HG03097 (cell line): ENCODE results near the gene GYPC.
"Not testable (repeated sequence)": the region's sequence is repeated elsewhere in the genome, so short reads cannot be mapped to it uniquely, and the experiment has no call there.

Source experiments
- ATAC-seq: cut with Tn5 transposase; IDR thresholded peaks from one replicate; pipeline ENCODE4 v1.9.1; 2021; ENCODE audit not compliant: unreplicated experiment, low FRiP score

Gene GYPC, protein sequence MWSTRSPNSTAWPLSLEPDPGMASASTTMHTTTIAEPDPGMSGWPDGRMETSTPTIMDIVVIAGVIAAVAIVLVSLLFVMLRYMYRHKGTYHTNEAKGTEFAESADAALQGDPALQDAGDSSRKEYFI

DNA sequence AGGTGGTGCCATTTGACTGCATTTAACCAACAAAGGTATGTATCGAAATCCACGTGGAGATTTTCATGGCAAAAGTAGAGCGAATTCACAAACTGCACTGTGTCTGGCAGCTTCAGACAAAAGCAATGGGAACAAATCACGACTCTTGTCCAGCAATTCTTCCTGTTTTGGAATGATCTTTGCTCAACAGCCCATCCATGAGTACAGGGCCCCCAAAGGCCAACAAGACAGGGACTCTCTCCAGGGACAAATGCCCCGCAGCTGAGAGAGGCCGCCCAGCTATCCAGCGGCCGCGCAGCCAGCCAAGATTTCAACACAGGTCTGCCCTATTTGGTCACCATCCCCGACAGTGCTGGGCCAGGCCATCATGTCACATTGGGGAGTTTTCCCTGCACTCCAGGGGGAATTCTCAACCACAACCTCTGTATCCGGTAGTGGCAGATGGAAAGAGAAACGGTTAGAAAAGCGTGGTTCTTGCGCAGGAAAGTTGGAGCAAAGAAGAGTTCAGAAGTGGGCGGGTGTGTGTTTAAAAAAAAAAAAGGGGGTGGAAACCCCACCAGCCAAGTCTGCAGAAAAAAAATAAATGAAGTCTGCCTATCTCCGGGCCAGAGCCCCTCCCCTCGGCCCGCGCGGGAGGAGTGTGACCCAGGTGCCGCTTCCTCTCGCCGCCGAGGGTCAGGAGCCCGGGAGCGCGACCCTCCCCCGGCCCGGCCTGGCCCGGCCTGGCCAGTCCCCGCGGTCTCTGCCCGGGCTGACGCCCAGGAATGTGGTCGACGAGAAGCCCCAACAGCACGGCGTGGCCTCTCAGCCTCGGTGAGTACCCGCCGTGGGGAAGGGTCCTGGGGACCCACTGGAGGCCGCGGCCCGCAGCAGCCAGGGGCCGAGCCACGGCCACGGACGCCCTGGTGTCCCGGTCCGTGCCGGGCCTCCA lies at the start of gene GYPC:
Gene GYPC (plus strand): TSS at position 659 of the 931 bp plus-strand sequence. CDS start 106 bp downstream, at position 765.
- peak; percentile 30 for ATAC-seq

DNA sequence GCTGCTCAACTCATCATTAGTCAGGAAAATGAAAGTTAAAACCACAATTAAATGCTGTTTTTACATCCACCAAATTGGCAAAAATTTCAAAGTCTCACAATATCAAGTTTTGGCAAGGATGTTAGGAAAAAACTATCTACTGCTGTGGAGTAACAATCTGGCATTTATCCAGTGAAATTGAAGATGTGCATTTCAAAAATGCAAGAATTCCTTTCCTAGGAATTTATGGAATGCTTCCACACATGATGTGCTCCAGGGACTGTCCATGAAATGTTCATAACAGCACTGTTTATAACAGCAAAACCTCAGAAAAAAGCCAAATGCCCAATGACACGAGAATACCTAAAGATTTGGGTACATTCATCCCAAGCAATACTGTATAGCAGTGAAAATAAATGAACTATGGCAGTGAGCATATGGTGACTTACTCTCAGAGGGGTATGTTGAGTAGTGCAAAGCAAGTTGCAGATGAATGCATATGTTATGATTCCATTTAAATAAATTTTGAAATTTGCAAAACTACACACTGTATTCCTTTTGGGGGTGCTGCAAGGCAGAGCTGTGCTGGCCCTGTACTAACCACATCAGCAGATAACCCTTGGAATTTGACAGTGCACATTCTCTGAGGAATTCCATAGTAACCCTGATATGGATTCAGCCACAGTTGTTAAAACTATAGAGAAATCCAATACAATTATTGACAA lies 41.3 kb upstream of the GYPC start:
- no peak for ATAC-seq

DNA sequence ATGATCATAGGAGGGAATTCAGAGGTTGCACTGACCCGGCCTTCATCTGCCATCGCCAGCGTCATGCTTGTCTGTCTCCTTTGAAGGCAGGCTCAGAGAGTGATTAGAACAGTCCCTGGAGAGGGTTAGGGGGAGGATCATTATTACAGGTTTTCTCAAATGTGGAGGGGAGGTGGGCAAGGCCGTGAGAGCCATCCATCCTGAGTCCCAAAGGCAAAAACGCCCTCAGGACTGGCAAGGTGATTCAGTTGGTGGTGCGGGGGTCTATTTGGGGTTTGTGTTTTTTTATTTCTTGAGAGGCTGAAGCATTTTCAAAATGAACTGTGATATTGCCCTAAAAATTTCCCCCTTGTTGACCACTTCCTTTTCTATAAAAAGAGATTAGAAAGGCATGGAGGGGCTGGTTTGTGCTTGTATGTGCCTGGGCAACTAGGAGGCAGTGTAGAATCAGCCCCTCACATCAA lies 39.3 kb upstream of the GYPC start:
- no peak for ATAC-seq

DNA sequence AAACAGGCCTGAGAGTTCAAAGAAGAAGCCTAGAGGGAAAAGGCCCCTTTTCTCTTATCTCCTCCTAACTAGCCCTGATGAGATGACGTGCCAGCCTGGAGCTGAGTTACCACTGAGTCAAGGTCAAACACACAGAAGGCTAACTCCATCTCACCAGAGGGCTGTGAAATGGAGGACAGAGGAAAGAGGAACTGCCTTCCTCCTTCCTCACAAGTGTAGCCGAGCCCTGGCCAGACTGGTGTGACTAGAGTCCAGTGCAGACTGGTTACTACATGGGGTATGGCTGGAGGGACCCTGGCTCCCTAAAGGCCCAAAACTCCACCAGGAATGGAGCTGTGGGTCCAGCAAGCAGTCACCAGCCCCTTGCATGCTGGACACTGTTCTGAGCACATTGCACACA lies 35.7 kb upstream of the GYPC start:
- ATAC-seq = no peak

DNA sequence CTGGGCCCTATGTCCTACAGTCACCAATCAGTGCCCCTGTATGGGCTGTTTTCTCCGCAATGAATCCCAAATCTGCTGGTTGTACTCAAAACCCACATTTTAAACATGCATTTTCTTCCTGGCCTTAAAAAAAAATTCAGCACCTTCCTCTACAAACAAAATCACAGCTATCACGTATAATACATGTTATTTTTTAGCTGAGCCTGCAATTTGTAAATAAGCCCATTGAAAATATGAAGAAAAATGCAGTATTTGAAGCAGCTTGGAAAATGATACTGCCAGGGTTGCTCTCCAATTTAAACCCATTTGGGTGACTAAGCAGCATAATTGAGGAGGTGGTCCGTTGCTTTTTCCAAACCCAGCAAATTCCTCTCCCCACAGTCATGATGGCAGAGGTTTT lies 33.0 kb upstream of the GYPC start:
- no peak for ATAC-seq

DNA sequence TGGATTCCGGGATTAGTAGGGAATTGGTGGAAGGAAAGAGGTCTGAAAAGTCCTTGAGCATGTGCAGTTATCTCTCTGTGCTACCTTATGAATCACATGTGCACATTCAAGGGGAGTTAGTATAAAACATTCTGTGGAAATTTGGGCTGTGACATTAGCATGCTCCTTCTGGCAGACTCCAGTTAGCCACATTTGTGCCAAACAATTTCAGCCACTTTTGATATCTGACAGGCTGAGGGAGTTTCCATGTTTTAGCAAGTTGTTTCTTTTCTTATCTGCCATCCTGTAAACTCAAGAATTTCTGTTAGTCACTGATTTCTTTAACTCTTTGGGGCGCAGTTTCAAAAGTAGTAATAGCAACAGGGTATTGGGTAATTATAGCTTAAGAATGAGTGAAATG lies 28.3 kb upstream of the GYPC start:
- no peak for ATAC-seq

DNA sequence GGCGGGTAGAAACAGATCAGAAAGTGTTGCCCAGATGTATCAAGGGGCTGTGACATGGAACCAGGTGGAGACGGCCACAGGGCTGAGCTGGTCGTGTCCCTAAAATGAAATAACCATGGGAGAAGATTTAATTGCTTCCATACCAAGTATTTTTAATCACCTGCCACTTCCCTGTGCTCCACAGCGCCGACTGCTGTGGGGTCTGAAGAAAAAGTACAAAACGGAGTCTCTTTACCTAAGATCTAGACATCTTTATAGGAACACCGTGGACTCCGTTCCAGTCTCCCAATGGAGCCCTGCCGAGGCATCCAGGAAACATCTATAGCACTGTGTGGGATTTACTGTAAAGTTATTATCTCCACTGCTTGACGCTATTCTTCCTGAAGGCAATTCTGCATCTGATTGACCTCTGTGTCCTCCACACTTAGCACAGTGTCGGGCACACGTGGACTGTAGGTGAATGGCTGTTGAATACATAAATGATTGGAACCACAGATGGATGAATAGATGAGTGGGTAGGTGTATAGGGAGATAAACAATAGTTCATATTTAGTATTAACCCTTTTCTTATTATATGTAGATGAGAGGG lies 21.6 kb upstream of the GYPC start:
- no peak for ATAC-seq

DNA sequence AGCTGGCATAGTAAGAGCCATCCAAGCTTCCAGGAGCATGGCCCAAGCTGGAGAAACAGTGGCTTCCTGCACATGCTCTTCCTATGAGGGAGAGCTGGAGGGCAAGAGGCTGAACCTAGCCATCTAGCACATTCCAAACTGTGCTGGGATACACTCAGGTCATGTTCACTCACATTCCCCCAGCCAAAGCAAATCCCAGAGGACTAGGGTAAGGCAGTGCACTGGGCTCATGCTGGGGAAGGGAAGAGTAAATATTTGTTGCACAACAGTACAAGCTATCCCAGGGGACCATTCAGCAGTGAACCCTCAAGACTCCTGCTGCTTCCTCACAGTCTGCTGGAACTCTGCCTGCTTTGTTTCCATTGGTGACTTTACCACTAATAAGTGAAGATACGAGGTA lies 20.7 kb upstream of the GYPC start:
- ATAC-seq = no peak

DNA sequence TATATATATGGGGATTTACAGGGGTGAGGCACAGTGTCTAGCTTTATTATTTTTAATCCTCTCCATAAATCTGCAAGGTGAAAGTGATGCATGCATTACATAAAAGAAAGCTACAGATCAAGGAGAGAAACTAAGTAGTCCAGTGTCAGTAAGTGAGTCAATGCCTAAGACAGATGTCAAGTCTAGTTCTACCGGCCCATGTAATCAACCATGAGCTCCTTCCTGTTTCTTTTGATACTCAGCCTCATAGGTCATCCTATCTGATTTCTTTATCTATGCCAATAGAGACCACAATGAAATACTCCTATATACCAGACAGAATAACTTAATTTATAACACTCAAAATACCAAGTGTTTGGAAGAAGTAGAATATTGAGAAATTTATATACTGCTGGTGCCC lies 20.2 kb upstream of the GYPC start:
- no peak for ATAC-seq

DNA sequence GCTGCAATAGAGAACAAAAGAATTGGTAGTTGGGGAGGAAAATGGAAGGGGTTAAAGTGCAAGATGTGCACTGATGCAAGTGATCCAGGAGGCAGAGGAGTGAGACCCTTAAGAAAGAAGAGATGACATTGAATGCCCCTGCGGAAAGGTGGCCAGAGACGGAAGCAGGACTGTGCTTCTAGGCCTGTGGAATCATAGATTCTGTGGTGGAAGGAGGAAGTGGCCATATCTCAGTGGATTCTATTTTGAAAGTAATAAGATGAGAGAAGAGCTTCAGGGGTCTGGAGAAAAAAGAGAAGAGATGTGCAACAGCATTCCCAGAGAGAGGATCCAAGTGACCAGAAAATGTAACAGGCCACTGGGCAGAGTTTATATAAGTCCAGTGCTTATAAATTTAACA lies 18.6 kb upstream of the GYPC start:
- ATAC-seq = no peak

DNA sequence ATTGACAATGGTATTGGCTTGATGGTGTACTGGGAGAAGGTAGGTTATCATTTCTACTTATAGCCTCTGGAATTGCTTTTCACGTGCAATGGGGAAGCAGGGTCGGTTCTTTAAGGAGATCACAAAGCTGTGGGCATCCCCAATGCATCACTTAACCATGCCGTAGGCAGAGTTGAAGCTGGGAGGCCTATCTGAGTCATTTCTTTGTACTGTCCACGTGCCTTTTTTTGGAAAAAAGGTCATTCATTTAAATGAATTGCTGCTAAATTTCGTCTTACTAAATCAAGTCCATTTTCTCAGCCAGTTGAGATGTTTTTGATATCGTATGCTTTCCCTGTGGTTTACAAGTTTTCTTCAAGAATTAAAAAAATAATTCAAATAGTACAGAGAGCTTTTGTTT lies 17.2 kb upstream of the GYPC start:
- ATAC-seq = no peak

DNA sequence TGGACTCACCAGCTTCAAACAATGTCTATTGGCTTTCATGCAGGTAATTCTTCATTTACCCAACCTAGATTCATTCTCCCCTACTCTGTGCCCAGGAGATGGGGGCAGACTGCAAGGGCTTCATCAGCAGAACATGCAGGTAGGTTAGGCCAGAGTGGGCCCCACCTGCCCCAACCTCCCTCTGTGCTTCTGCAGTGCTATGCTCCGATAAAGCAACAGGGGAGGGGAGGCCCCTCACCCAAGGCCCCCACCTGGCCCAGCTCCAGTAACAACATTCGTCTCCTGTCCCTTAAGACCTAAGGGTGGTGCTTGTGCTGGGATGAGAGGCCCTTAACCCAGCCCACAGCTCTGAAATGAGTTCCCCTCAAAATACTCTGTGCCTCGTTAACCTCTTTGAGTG lies 16.7 kb upstream of the GYPC start:
- no peak for ATAC-seq

DNA sequence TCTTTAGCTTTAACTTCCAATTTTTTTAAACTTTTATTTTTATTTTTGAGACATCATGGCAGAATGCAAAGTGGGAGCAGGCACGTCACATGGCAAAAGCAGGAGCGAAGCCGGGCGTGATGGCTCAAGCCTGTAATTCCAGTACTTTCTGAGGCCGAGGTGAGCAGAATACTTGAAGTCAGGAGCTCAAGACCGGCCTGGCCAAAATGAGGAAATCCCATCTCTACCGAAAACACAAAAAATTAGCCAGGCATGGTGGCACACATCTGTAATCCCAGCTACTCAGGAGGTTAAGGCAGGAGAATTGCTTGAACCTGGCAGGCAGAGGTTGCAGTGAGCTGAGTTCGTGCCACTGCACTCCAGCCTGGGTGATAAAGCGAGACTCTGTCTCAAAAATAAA lies 14.7 kb upstream of the GYPC start:
- ATAC-seq = not testable (repeated sequence)

DNA sequence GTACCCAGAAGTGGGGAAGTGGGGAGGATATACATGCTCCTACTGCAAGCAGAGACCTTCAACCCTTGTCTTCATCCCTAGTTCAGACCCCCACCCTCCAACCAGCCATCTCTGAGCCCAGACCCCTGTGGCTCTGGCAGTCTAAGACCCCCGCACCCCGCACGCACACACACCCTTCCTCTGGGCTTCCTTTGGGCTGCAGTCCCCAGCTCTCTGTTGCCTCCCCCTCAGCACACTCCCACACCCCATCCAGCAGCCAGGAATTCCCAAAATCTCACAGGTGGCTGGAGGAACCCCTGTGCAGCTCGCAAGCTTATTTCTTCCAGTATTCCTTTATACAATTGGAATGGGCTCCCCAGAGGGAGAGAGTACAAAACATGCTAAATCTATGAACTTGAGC lies 13.9 kb upstream of the GYPC start:
- ATAC-seq = no peak

DNA sequence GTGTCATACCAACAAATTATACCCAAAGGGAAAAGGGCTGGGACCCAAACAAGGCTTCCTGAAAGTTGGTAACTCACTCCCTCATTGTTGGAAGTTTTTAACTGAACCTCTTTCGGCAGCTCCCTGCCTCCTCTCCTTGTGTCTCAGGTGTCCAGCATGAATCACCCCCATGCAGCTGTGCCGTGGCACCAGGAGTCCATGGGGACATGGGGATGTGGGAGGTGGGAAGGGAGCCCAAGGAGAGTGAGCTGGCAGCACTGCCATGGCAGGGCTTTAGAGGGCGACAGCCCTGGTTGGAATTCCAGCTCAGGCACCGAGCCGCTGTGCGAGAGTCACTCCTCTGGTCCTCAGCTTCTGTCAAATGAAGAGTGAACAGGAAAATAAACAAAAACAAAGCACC lies 12.5 kb upstream of the GYPC start:
- ATAC-seq = no peak

DNA sequence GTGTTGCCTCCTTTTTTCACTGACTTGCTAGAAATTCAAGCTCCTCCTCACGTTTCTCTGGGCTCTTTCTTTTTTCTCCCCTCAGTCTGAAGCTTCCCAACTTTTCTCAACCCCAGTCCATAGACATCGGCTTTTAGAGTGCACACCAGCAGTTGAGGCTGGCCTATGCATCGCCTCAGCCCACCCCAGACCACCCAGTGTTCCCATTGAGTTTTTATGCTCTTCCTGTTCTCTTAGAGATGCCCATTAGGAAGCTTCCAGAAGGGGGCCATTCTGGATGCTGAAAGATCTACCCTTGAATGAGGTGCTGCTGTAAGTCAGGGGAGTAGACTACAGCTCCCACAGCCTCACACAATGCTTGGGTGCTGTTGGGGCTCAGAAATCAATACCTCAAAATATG lies 12.0 kb upstream of the GYPC start:
- ATAC-seq = no peak

DNA sequence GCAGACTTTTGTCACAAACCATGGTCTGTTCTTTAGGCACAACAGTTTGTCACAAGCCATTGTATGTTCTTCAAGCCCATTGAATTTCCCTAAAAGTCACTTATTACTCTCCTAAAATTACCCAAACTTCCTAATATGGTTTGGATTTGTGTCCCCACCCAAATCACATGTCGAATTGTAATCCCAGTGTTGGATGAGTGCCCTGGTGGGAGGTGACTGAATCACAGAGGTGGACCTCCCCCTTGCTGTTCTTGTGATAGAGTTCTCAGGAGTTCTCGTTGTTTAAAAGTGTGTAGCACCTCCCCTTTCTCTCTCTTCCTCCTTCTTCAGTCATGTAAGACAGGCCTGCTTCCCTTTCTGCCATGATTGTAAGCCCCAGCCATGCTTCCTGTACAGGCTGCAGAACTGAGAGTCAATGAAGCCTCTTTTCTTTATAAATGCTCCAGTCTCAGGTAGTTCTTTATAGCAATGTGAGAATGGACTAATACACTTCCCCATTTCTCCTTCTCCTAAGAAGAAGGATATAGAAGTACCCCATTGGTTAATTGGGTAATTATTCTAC lies 11.2 kb upstream of the GYPC start:
- ATAC-seq = peak; percentile 83

DNA sequence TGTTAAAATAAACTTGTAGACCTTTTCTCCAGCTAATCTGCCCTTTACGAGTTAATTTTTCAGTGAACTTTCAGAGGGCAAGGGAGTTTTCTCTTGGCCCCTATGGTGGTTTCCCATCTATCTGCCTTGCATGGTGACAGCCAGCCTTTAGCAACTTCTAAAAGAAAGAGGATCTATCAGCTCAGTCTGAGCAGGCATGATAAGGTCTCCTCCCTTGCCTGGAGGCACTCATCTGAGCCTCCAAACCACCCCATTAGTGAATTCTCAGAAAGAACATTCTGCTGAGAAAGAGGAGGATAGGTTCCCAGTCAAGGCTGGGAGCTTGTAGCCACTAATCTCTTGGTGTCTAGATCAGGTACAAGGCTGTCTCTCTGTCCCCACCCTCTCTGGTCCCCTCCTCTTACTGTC lies 10.7 kb upstream of the GYPC start:
- peak; percentile 50 for ATAC-seq

DNA sequence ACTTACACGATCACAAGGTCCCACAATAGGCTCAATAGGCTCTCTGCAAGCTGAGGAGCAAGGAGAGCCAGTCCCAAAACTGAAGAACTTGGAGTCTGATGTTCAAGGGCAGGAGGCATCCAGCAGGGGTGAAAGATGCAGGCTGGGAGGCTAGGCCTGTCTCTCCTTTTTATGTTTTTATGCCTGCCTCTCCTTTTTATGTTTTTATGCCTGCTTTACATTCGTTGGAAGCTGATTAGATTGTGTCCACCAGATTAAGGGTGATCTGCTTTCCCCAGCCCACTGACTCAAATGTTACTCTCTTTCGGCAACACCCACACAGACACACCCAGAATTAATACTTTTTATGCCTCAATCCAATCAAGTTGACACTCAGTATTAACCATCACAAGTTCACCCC lies 9.9 kb upstream of the GYPC start:
- ATAC-seq = no peak

DNA sequence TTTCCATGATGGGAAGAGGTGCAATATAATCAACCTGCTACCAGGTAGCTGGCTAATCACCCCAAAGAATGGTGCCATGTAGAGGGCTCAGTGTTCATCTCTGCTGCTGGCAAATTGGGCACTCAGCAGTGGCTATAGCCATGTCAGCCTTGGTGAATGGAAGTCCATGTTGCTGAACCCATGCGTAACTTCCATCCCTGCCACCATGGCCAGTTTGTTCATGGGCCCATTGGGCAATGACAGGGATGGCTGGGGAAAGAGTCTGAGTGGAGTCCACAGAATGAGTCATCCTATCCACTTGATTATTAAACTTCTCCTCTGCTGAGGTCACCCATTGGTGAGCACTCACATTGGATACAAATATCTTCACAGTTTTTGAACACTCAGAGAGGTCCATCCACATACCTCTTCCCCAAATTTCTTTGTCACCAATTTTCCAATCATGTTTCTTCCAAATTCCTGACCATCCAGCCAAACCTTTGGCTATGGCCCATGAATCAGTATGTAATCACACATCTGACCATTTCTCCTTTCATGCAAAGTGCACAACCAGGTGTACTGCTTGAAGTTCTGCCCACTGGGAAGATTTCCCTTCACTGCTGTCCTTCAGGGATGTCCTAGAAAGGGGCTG lies 8.1 kb upstream of the GYPC start:
- ATAC-seq = not testable (repeated sequence)
